ENCODE results near the gene ASTN2.

ASTN2 gene

GRCh38 chr9:116653348-116654058 is 761.4 kb downstream of the ASTN2 start:
- H3K9ac ChIP-seq (ENCODE audit: low read length) = no peak overlapping the region
- no peaks in the 10 kb centered on the region for H3K27me3 ChIP-seq (ENCODE audit: control insufficient read depth, insufficient read depth, low read length)
- no peak overlapping the region for H3K4me3 ChIP-seq (ENCODE audit: low read length)
- H3K27ac ChIP-seq (ENCODE audit: low read depth, low read length) = no peak overlapping the region
- no peaks in the 10 kb centered on the region for H3K36me3 ChIP-seq (ENCODE audit: control insufficient read depth, insufficient read depth, low read length)
- H3K4me1 ChIP-seq (ENCODE audit: control insufficient read depth, insufficient read depth, low read length) = no peaks in the 10 kb centered on the region

DNA sequence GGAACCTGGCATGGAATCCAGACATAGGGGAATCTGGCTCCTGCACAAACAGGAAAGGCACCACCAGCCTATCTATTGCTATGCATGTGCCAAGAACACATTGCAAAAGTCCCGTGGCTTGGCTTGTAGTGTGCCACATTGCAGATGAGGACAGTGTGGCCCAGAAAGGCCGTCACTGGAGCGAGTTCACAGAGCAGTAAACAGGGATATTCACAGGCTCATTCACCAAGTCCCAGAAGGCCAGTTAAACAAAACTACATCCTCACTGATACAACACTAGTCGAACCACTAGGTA is 767.4 kb downstream of the ASTN2 start:
- Histone ChIP-seq H3K27ac (ENCODE audit: low read depth, low read length) (no peak overlapping the region), H3K9ac (ENCODE audit: low read length) (no peak overlapping the region), H3K36me3 (ENCODE audit: control insufficient read depth, insufficient read depth, low read length) (no peaks in the 10 kb centered on the region), H3K27me3 (ENCODE audit: control insufficient read depth, insufficient read depth, low read length) (no peaks in the 10 kb centered on the region), H3K4me1 (ENCODE audit: control insufficient read depth, insufficient read depth, low read length) (no peaks in the 10 kb centered on the region), H3K4me3 (ENCODE audit: low read length) (no peak overlapping the region)

DNA sequence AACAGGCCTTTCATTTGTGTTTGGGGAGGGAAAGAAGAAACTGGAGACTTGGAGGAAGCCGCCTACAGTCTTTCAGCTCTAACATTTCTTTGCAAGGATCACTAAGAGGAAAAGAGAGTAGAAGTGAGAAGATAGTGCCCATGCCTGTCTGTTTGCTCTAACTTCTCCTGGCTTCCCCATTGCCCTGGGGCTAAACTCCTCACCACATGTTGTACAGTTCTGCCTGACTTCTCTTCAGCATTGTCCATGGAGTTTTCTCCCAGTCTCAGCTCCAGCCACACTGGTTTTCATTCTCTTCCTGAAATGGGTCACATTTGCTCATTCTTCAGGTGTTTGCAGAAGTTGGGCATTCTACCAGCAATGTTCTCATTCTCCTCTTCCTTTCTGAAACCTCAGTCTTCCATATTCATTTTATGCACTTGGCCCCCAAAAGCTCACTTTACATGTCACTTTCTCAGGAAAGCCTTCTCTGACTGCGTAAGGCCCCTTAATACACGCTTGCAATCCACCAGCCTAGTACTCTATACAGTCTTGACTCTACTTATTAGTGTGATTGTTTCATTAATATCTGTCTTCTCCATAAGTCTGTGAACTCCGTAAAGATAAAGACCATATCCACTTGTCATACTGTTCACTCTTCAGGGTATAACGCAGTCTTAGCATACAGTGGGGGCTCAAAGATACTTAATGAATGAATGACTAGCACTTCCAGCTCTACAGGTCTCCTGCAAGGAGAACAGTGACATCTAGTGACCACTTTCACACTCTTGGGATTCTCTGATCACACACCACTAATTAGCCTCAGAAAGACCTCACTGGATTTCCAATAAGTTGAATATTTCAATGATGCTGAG is 768.0 kb downstream of the ASTN2 start:
- Histone ChIP-seq H3K4me3 (ENCODE audit: low read length) (no peak overlapping the region), H3K9ac (ENCODE audit: low read length) (no peak overlapping the region), H3K36me3 (ENCODE audit: control insufficient read depth, insufficient read depth, low read length) (no peaks in the 10 kb centered on the region), H3K4me1 (ENCODE audit: control insufficient read depth, insufficient read depth, low read length) (no peaks in the 10 kb centered on the region), H3K27ac (ENCODE audit: low read depth, low read length) (no peak overlapping the region), H3K27me3 (ENCODE audit: control insufficient read depth, insufficient read depth, low read length) (no peaks in the 10 kb centered on the region)

- H3K27me3 ChIP-seq (ENCODE audit: control insufficient read depth, insufficient read depth, low read length) = no peaks in the 10 kb centered on the region
- H3K36me3 ChIP-seq (ENCODE audit: control insufficient read depth, insufficient read depth, low read length) = no peaks in the 10 kb centered on the region
- no peak overlapping the region for H3K27ac ChIP-seq (ENCODE audit: low read depth, low read length)
- H3K4me1 ChIP-seq (ENCODE audit: control insufficient read depth, insufficient read depth, low read length) = peaks cover 4% of the 10 kb centered on the region
- no peak overlapping the region for H3K9ac ChIP-seq (ENCODE audit: low read length)
- H3K4me3 ChIP-seq (ENCODE audit: low read length) = no peak overlapping the region
Observed at GRCh38 chr9:116644091-116644688, 770.7 kb downstream of the ASTN2 start.

DNA sequence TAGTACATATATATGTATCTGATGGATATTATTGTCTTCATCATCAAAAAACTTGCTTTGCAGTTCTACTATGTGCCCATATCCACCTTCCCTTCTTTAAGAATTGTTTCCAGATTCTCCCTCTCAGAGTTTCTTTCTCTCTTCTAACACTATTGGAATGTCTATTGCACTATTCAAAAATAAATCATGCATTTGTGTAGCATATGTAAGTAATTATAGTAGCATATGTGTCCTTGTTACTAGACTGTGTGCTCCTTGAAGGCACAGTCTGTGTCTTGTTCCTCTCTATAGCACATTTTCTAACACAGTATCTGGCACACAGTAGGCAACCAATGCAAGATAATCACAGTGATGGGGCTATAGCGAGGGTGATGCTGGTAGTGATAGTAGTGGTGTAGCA is 771.2 kb downstream of the ASTN2 start:
- peaks cover 4% of the 10 kb centered on the region for H3K4me1 ChIP-seq (ENCODE audit: control insufficient read depth, insufficient read depth, low read length)
- H3K36me3 ChIP-seq (ENCODE audit: control insufficient read depth, insufficient read depth, low read length) = no peaks in the 10 kb centered on the region
- no peak overlapping the region for H3K4me3 ChIP-seq (ENCODE audit: low read length)
- no peak overlapping the region for H3K9ac ChIP-seq (ENCODE audit: low read length)
- no peaks in the 10 kb centered on the region for H3K27me3 ChIP-seq (ENCODE audit: control insufficient read depth, insufficient read depth, low read length)
- no peak overlapping the region for H3K27ac ChIP-seq (ENCODE audit: low read depth, low read length)

DNA sequence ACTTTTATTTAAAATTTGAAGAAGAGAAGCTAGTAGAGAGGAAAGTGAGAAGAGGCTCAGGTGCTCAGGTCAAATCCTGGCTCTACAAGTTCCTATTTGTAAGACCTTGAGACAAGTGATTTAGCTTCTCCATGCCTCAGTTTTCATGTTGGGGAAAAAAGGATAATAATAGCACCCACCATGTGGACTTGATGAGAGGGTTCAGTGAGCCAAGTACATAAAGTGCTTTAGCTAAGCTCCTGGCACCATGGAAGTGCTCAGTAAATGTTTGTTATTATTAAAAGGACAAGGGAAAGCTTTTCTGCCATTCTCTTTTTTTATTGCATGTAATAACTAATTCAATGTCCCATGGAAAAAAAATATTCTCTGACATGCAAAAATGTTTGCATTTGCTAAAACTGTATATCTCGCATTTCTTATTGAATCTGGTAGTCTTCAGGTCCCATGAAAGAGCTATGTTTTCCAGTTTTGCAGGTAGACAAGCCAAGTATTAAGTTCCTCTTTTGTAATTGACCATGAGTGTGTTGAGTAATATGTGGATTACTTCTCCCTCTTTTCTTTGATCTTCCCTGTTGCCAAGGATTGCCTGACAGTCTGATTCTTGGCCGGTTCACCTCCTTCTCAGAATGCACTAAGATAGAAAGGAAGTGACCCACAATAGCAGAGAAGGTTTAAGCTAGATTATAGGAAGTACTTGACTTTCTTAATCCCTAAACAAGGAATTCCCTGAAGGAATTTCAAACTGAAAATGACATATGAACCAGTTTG is 773.4 kb downstream of the ASTN2 start:
- no peak overlapping the region for H3K4me3 ChIP-seq (ENCODE audit: low read length)
- no peak overlapping the region for H3K9ac ChIP-seq (ENCODE audit: low read length)
- H3K4me1 ChIP-seq (ENCODE audit: control insufficient read depth, insufficient read depth, low read length) = peaks cover 4% of the 10 kb centered on the region
- no peaks in the 10 kb centered on the region for H3K27me3 ChIP-seq (ENCODE audit: control insufficient read depth, insufficient read depth, low read length)
- H3K36me3 ChIP-seq (ENCODE audit: control insufficient read depth, insufficient read depth, low read length) = no peaks in the 10 kb centered on the region
- no peak overlapping the region for H3K27ac ChIP-seq (ENCODE audit: low read depth, low read length)

- H3K9ac ChIP-seq (ENCODE audit: low read length) = no peak overlapping the region
- H3K27ac ChIP-seq (ENCODE audit: low read depth, low read length) = no peak overlapping the region
- peaks cover 4% of the 10 kb centered on the region for H3K4me1 ChIP-seq (ENCODE audit: control insufficient read depth, insufficient read depth, low read length)
- H3K27me3 ChIP-seq (ENCODE audit: control insufficient read depth, insufficient read depth, low read length) = no peaks in the 10 kb centered on the region
- no peaks in the 10 kb centered on the region for H3K36me3 ChIP-seq (ENCODE audit: control insufficient read depth, insufficient read depth, low read length)
- H3K4me3 ChIP-seq (ENCODE audit: low read length) = no peak overlapping the region
Observed at GRCh38 chr9:116639251-116639741, 775.6 kb downstream of the ASTN2 start.

DNA sequence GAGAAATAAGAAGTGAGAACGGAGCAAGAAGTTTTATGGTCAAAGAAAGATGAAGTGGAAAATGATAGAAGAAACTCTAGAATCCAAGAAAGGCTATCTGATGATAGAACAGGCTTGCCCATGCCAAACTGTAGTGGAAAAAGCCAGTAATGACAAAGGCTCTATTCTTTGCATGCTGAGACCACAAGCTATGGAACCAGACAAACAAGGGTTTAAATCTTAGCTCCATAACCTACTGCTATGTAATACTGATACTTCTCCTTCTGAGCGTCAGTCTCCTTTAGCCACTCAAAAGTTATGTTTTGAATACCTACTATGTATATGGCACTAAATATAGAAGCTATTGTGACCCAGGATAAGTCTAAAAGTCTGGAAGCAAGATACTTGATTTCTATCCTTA is 778.9 kb downstream of the ASTN2 start:
- no peaks in the 10 kb centered on the region for H3K36me3 ChIP-seq (ENCODE audit: control insufficient read depth, insufficient read depth, low read length)
- H3K9ac ChIP-seq (ENCODE audit: low read length) = no peak overlapping the region
- no peak overlapping the region for H3K27ac ChIP-seq (ENCODE audit: low read depth, low read length)
- H3K4me3 ChIP-seq (ENCODE audit: low read length) = no peak overlapping the region
- H3K4me1 ChIP-seq (ENCODE audit: control insufficient read depth, insufficient read depth, low read length) = no peaks in the 10 kb centered on the region
- H3K27me3 ChIP-seq (ENCODE audit: control insufficient read depth, insufficient read depth, low read length) = no peaks in the 10 kb centered on the region

DNA sequence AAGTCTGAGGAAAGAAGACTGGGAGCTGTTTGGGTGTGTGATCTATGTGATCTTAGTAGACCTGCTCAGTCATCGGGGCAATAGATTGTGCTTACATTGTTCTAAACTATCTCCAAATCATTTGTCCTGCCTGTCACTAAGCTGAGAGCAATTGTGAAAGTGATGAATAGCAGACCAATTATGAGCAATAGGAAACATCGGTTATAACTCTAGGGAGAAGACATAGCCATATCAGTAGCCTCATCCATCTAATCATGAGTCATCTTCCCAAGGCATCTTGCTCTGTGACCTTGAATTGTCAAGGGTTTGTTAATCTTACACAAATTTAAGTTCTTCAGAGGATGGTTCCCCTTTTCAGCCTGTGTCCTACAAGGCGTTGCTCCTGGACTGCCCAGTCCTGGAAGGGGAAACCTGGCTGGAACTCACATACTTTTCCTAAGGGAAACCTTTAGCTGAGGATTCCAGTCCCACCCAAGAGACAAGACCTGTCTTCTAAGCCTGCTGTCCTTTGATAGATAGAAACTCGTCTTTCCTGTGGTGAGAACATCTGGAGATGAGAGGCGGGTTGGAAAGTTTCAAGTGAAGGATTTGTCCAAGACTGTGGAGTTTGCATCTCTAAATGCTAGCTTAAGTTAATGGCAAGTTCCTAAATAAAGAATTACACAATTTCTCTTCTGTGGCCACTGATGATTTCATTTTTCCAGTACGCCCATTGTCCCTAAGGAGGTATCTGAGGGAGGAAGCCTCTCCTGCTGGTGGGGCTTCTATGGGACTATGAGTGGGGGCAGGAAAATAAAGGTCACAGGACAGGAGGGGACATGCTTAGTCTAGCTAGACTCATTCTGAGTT is 781.6 kb downstream of the ASTN2 start:
- Histone ChIP-seq H3K4me3 (ENCODE audit: low read length) (no peak overlapping the region), H3K4me1 (ENCODE audit: control insufficient read depth, insufficient read depth, low read length) (no peaks in the 10 kb centered on the region), H3K27me3 (ENCODE audit: control insufficient read depth, insufficient read depth, low read length) (no peaks in the 10 kb centered on the region), H3K27ac (ENCODE audit: low read depth, low read length) (no peak overlapping the region), H3K9ac (ENCODE audit: low read length) (no peak overlapping the region), H3K36me3 (ENCODE audit: control insufficient read depth, insufficient read depth, low read length) (no peaks in the 10 kb centered on the region)

DNA sequence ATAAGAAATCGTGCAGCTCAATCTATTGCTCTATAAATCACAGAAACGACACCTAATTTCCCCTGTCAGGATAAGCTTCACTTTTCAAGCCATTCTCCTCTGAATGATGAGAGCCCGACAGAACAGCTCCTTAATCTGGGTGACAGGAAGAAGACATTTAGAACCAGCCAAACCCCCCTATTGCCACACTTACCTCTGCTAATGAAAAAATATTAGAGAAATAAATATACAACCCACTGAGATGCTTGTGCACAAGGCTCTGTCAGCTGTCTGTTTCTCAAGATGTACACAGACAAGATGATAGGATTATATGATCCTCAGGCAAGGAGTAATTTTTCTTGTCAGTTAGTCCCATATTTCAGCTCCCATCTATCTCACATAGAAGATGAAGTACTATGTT is 785.2 kb downstream of the ASTN2 start:
- Histone ChIP-seq H3K4me1 (ENCODE audit: control insufficient read depth, insufficient read depth, low read length) (no peaks in the 10 kb centered on the region), H3K4me3 (ENCODE audit: low read length) (no peak overlapping the region), H3K9ac (ENCODE audit: low read length) (no peak overlapping the region), H3K27me3 (ENCODE audit: control insufficient read depth, insufficient read depth, low read length) (no peaks in the 10 kb centered on the region), H3K27ac (ENCODE audit: low read depth, low read length) (no peak overlapping the region), H3K36me3 (ENCODE audit: control insufficient read depth, insufficient read depth, low read length) (no peaks in the 10 kb centered on the region)

DNA sequence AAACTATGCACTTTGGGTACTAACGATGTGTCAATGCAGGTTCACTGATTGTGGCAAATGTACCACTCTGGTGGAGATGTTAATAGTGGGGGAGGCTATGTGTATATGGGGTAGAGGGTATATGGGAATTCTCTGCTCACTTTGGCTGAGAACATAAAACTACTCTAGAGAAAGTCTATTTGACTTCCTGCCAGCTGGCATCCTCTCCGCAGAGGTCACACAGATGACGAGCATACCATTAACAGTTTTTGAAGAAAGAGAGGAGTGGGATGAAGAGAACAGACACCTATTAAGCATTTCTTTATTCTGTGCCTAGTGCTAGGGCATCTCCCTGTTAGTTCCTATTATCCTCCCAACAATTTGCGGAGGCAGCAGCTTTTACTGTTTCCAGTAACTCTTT is 786.1 kb downstream of the ASTN2 start:
- Histone ChIP-seq H3K36me3 (ENCODE audit: control insufficient read depth, insufficient read depth, low read length) (no peaks in the 10 kb centered on the region), H3K9ac (ENCODE audit: low read length) (no peak overlapping the region), H3K4me1 (ENCODE audit: control insufficient read depth, insufficient read depth, low read length) (no peaks in the 10 kb centered on the region), H3K27ac (ENCODE audit: low read depth, low read length) (no peak overlapping the region), H3K4me3 (ENCODE audit: low read length) (no peak overlapping the region), H3K27me3 (ENCODE audit: control insufficient read depth, insufficient read depth, low read length) (no peaks in the 10 kb centered on the region)
